Duodenal mucosa (tissue), 2 donors: ENCODE results near the gene TTLL8.

Source experiments
- H3K27ac ChIP-seq: one replicate; pipeline ENCODE4 v1.7.0; 2013; ENCODE audit warnings: low read depth, low read length
- H3K27me3 ChIP-seq, 2 donors: one replicate each; pipeline ENCODE4 v1.7.0; 2013; ENCODE audit warnings: low read length in 2 of 2, control low read depth in 1 of 2; ENCODE audit not compliant: insufficient read depth in 2 of 2, control insufficient read depth in 1 of 2
- H3K36me3 ChIP-seq, 2 donors: one replicate each; pipeline ENCODE4 v1.7.0; 2013; ENCODE audit warnings: low read length in 2 of 2, control low read depth in 1 of 2; ENCODE audit not compliant: insufficient read depth in 2 of 2, control insufficient read depth in 1 of 2
- H3K4me1 ChIP-seq, 2 donors: one replicate each; pipeline ENCODE4 v1.7.0; 2013; ENCODE audit warnings: low read length in 2 of 2, control low read depth in 1 of 2; ENCODE audit not compliant: insufficient read depth in 2 of 2, control insufficient read depth in 1 of 2
- H3K4me3 ChIP-seq, 2 donors: one replicate each; pipeline ENCODE4 v1.7.0; 2013; ENCODE audit warnings: low read length in 2 of 2, low read depth in 1 of 2
- H3K9ac ChIP-seq, 2 donors: one replicate each; pipeline ENCODE4 v1.7.0; 2013; ENCODE audit warnings: low read length in 2 of 2, low read depth in 1 of 2
- H3K9me3 ChIP-seq, 2 donors: one replicate each; pipeline ENCODE4 v1.7.0; 2013; ENCODE audit warnings: low read length in 2 of 2, control low read depth in 1 of 2; ENCODE audit not compliant: control insufficient read depth in 1 of 2

The TTLL8 gene

DNA sequence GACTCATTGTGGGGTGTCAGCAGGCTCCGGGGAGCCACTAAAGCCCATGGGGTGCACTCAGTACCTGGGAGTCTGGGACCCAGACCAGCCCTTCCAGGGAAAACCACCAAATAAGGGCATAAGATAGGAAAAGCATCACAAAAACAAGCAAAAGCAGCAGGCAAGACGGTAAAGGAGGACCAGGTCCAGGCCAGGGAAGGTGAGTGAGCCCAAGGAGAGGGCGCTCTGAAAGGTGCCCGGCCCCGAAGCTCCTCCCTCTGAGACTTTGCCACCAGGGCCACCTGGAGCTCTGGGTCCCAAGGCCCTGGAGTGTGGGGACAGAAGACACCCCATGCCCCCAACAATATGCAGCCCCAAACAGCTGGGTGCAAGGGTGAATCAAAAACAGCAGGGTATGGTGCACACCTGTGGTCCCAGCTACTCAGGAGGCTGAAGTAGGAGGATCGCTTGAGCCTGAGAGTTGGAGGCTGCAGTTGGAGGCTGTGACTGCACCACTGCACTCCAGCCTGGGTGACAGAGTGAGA is 40.3 kb downstream of the TTLL8 start:
- Histone ChIP-seq H3K27me3 (peaks cover 24 to 52% of the 10 kb centered on the region in 2 donors), H3K9me3 (no peaks in the 10 kb centered on the region), H3K36me3 (no peaks in the 10 kb centered on the region), H3K4me1 (peaks cover 0 to 3% of the 10 kb centered on the region in 2 donors), H3K9ac (no peak overlapping the region), H3K4me3 (no peak overlapping the region), H3K27ac (no peak overlapping the region)

DNA sequence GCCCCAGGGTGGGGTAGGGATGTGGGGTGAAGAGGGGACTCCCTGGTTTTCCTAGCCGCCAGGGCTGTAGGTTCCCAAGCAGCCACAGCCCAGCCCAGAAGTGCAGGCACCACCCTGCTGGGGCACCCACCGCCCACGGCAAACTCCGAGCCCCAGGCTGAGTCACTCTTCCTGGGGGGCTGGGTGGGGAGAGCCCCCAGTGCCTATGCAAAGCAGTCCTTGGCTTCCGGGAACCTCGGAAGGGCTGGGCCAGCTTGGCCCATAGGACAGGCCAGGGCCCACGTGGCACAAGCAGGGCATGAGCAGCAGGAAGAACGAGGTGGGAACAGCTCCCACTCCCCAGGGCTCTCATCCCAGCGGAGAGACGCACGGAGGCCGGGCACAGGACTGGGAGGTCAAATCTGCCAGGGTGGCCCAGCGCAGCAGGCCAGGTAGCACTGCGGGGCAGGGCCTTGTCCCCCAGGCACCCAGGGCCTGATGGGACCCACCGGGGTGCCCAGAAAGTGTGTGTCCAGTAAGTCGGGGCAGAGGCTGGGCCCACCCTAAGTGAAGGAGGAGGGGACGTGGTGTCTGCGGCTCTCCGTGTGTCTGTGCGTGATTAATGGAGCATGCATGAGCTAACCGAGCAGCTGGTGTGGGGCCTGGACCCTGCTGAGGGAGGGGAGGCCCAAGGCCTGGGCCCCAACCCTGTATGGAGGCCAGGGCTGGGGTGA is 41.0 kb downstream of the TTLL8 start:
- no peak overlapping the region for H3K4me3 ChIP-seq
- no peak overlapping the region for H3K27ac ChIP-seq
- H3K4me1 ChIP-seq: peaks cover 3 to 4% of the 10 kb centered on the region in 2 donors
- H3K9me3 ChIP-seq: no peaks in the 10 kb centered on the region
- H3K27me3 ChIP-seq: peaks cover 31 to 54% of the 10 kb centered on the region in 2 donors
- no peaks in the 10 kb centered on the region for H3K36me3 ChIP-seq
- no peak overlapping the region for H3K9ac ChIP-seq

DNA sequence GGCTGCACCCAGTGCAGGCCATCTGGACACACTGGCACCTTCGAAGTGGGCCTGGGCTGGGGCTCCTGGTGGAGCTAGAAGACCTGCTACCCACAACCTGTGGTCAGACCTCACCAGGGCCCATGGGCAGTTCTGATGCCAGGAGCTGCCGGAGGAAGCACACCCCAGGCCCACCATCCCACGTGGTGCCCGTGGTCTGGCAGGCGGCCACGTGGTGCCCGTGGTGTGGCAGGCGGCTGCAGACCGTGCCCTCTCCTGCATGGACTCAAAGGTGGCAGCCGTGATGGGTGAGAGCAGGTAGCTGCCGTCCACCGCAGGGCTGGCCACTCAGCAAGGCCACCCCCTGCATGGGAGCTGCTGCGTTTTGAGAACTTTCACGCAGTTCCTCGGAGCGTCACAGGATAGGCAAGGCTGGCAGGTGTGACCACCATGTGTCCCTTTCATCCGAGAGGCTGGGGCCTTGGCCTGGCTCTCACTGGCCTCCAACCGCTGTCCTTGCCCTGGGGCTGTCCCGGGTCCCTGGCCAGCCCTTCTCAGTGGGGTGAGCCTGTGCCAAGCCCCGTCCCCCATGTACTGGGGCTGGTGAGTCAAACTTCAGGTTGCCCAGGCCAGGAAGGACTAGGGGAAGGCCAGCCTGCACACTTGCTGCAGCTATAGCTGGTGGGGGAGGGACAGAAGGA is 41.6 kb downstream of the TTLL8 start:
- H3K9me3 ChIP-seq: no peaks in the 10 kb centered on the region
- no peak overlapping the region for H3K4me3 ChIP-seq
- H3K9ac ChIP-seq: no peak overlapping the region
- peaks cover 38 to 55% of the 10 kb centered on the region in 2 donors for H3K27me3 ChIP-seq
- no peaks in the 10 kb centered on the region for H3K36me3 ChIP-seq
- peaks cover 7% of the 10 kb centered on the region in 2 donors for H3K4me1 ChIP-seq
- no peak overlapping the region for H3K27ac ChIP-seq

DNA sequence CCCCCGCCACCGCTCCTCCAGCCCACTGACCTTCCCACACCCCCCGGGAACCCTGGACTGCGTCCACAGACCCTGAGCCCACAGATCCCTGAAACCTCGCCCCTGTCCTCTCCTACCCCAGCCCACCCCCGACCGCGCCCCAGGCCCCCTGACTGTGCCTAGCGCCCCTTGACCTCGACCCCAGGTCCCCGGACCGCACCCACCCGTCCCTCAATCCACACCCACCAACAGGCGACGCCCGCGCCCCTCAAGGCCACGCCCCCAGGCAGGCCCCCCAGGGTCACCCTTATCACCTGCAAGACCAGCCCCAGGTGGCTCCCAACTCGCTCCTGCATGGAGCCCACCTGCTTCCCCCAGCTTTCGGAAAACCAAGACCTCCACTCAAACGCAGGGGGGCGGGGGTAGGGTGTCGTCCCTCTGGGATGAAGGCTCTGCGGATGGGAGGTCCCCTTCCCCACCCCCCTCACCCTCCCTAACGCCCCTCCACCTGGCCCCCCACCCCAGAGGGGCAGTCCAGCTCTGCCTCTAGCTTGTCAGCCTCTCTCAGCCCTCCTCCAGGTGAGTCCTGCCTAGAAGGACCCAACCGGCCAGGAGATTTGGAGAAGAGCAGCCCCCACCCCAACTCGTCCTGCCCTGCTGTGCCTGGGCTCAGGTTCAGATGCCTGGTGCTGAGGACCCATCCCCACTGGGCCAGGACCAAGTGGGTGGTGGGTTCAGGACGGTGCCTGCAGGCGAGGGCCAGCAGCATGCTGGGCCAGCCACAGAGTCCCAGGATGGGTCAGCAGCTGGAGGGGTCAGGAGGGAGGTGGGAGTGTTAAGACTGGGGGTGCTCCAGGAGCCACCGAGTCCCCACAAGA is 42.4 kb downstream of the TTLL8 start:
- no peak overlapping the region for H3K4me3 ChIP-seq
- H3K36me3 ChIP-seq: no peaks in the 10 kb centered on the region
- peaks cover 43 to 54% of the 10 kb centered on the region in 2 donors for H3K27me3 ChIP-seq
- no peaks in the 10 kb centered on the region for H3K9me3 ChIP-seq
- H3K9ac ChIP-seq: no peak overlapping the region
- peaks cover 9 to 10% of the 10 kb centered on the region in 2 donors for H3K4me1 ChIP-seq
- no peak overlapping the region for H3K27ac ChIP-seq

DNA sequence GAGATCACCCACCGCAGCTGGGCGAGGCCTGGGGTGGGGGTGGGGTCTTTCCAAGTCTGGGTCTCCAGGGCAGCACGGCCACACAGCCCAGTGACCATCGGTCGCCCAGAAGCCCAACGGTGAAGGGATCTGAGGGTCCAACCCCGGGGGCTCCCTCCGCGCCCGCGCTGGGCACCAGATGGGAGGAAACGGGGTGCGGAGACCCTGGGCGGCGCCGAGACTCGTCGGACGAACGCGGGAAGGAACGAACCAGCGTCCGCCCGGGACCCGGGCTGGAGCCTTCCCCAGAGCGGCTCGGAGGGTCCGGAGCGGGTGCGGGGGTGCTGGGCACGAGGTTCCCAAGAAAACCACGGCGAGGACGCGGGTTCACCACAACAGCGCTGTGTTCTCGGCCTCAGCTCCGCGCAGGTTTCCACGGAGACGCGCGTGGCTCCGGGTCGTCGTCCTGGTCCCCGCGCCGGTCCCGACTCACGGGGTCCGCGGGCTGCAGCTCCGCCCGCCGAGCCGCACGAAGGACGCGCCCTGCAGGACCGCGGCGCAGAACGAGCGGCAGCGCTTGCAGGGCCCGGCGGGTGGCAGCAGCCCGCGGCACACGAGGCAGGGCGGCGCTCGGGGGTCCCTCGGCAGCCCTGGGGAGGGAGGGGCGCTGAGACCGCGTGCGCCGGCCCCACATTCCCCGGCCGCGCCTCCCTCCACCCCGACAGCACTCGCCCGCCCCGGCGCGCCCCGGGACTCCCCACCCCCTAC is 43.3 kb downstream of the TTLL8 start:
- no peak overlapping the region for H3K9ac ChIP-seq
- H3K27me3 ChIP-seq: peaks cover 43 to 51% of the 10 kb centered on the region in 2 donors
- no peaks in the 10 kb centered on the region for H3K36me3 ChIP-seq
- H3K4me3 ChIP-seq: no peak overlapping the region
- H3K9me3 ChIP-seq: no peaks in the 10 kb centered on the region
- peaks cover 9 to 10% of the 10 kb centered on the region in 2 donors for H3K4me1 ChIP-seq
- H3K27ac ChIP-seq: no peak overlapping the region

DNA sequence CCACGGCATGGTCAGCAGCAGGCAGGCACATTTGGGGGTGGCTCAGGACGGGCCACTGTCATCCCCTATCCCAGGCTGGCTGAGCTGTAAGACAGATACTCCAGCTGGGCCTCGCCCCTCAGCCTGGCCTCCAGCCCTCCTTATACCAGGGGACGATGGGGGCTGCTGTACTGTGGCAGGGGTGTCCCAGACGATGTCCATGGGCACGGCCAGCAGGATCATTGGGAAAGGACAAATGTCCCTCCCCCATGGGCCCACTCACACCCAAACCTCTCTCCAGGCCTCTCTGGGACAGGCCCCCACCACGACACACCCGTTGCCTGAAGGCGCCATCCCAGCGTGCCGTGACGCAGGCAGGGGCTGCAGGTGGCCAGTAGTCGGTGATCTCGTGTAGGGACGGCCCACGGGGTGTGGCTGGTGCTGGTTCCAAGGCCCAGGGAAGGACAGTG is 44.0 kb downstream of the TTLL8 start:
- peaks cover 9 to 10% of the 10 kb centered on the region in 2 donors for H3K4me1 ChIP-seq
- H3K4me3 ChIP-seq: no peak overlapping the region
- no peaks in the 10 kb centered on the region for H3K9me3 ChIP-seq
- H3K36me3 ChIP-seq: no peaks in the 10 kb centered on the region
- H3K9ac ChIP-seq: no peak overlapping the region
- no peak overlapping the region for H3K27ac ChIP-seq
- H3K27me3 ChIP-seq: peaks cover 43 to 45% of the 10 kb centered on the region in 2 donors

DNA sequence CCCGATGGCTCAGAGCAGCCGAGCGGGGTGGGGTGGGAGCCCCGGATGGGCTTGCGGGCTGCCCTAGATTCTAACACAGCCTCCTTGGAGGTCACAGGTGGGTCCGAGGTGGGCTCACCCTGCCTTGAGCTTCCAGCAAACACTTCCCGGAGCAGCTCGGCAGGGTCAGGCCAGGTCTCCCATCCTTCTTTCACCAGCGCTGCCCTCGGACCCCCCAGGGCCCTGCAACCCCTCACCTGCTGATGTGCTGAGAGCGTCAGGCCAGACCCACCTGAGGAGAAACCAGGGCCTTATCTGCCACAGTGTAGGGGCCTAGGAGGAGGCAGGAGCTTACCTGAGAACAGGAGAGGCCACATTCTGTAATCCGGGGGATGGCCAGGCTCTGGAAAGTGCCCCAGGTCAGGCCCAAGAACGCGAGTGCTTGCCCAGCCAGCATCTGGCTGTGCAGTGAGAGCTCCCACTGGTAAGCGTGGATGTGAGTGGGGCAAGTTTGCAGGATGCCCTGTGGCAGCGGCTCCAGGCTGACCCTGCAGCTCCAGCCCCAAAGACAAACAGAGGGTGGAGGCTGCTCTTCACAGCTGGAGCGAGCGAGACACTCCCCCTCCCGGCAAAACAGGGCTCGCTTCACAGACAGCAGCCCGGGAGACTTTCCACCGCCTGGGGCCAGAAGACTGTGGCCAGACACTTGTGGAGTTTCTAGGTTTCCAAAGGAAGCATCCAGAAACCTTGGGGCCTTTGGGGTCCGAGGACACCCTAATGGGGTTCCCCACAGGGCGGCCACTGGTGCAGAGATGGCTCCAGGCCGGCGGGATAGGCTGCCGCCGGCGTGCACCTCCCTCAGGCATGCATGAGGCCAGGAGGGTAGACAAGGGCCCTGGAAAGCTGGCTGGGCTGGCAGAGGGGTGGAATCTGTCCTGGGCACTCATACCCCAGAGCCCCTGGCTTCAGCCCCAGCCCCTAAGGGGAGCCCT is 45.6 kb downstream of the TTLL8 start, which contains the start of gene IL17REL:
Gene IL17REL, minus strand, starts transcription at position 555 of the 971 bp plus-strand sequence. Its CDS starts 119 bp downstream, at position 436.
- no peak within 1 kb of the TSS for H3K9ac ChIP-seq
- H3K4me3 ChIP-seq: no peak within 1 kb of the TSS
- H3K27me3 ChIP-seq: peaks cover 40 to 43% of the 10 kb centered on the region in 2 donors
- H3K9me3 ChIP-seq: no peaks in the 10 kb centered on the region
- H3K36me3 ChIP-seq: no peaks in the 10 kb centered on the region
- H3K4me1 ChIP-seq: peaks cover 9 to 15% of the 10 kb centered on the region in 2 donors
- no peak within 1 kb of the TSS for H3K27ac ChIP-seq

DNA sequence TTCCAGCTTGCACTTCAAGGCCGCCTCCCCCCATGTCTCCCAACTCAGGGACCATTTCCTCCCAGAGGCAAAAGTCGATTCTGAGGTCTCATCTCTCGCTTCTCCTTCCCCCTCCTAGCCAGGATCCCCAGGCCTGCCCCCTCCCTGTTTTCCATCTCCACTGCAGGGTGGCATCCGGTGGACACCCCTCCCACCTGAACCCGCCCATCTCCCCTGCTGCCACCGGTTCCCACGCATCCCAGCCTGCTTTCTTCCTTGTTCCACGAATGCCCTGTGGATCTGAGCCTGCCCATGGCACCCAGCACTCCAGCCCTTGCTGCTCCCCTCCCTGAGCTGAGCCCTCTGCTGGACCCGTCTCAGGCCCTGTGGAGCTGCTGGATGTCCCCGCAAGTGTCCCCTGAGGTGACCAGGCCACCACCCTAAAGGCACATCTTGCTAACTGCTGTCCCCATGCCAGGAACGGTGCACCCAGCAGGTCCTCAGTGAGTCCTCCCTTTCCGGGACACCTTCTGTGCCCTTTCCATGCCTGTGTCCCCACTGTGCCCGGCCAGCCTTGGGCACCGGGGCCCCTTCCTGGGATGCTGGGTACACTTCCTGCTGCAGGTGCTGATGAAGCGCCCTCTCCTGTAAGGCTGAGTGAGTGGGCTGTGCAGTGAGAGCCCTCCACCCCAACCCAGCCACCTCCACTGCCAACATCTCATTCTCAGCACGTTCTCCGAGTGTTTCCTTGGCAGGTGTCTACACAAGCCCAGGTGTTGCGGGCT is 46.5 kb downstream of the TTLL8 start:
- no peak overlapping the region for H3K9ac ChIP-seq
- no peaks in the 10 kb centered on the region for H3K9me3 ChIP-seq
- no peaks in the 10 kb centered on the region for H3K36me3 ChIP-seq
- peaks cover 37 to 43% of the 10 kb centered on the region in 2 donors for H3K27me3 ChIP-seq
- H3K4me1 ChIP-seq: peaks cover 7 to 15% of the 10 kb centered on the region in 2 donors
- no peak overlapping the region for H3K27ac ChIP-seq
- no peak overlapping the region for H3K4me3 ChIP-seq
